SK-N-MC (cell line): ENCODE measurements around the gene BTBD10.
"Not testable (repeated sequence)": the region's sequence is repeated elsewhere in the genome, so short reads cannot be mapped to it uniquely, and the experiment has no call there.

ENCODE experiments used
- DNase-seq: peaks from one replicate; pipeline ENCODE4 v3.0.0-alpha.2; 2011; ENCODE audit warnings: low read depth, low spot score
- H3K27ac ChIP-seq: fragments of 200-600 bp; sonication (generic); 2 replicates; pipeline ENCODE4 v1.5.1; 2016; ENCODE audit warnings: mixed run types
- H3K36me3 ChIP-seq: fragments of 200-600 bp; sonication (generic); 2 replicates; pipeline ENCODE4 v1.6.1; 2017; ENCODE audit warnings: antibody characterized with exemption, low read length, mixed read lengths; ENCODE audit not compliant: insufficient read depth
- H3K4me3 ChIP-seq: fragments of 200-600 bp; sonication (generic); 2 replicates; pipeline ENCODE4 v1.5.1; 2016
- H3K9ac ChIP-seq: fragments of 200-600 bp; sonication (generic); 2 replicates; pipeline ENCODE4 v1.8.0; 2017; ENCODE audit warnings: mixed run types, mixed read lengths; ENCODE audit not compliant: insufficient read length
- H3K9me3 ChIP-seq: fragments of 200-600 bp; sonication (generic); 2 replicates; pipeline ENCODE4 v1.6.1; 2017; ENCODE audit warnings: low read depth, mild to moderate bottlenecking, antibody characterized with exemption, low read length, moderate library complexity, mixed read lengths
- EZH2 ChIP-seq: fragments of 200-600 bp; sonication (generic); IDR thresholded peaks from one replicate; pipeline ENCODE4 v1.6.1; 2017; ENCODE audit warnings: antibody characterized with exemption
- FOXP2 ChIP-seq: optimal IDR thresholded peaks from 2 replicates; pipeline ENCODE3; 2011; ENCODE audit warnings: mild to moderate bottlenecking, moderate library complexity; ENCODE audit not compliant: insufficient read depth; ENCODE audit errors: extremely low read length, control extremely low read depth
- POLR2AphosphoS5 ChIP-seq: IDR thresholded peaks from 2 replicates; pipeline ENCODE4 v1.6.1; 2012; ENCODE audit warnings: mild to moderate bottlenecking, low read depth, low read length, borderline replicate concordance

Gene BTBD10

DNA sequence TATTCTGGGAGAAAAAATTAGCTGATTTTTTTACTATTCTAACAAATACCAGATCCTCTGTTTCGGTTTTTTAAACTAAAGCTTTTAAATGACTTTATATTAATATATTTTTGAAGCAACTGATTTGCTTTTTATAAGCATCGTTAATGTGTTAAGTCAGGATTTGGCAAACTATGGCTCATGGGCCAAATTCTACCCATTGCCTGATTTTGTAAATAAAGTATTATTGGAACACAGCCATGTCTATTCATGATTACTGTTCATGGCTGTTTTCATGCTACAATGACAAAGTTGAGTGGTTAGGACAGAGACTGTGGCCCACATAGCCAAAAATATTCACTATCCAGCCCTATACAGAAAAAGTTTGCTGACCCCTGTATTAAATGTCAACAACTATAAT lies 29.6 kb downstream of the BTBD10 start:
- Histone ChIP-seq H3K4me3 (no peak overlapping the region), H3K9ac (no peak overlapping the region), H3K27ac (no peak overlapping the region), H3K9me3 (no peaks in the 10 kb centered on the region), H3K36me3 (no peaks in the 10 kb centered on the region)
- DNase-seq = no peak
- no peak for TF ChIP-seq POLR2AphosphoS5

DNA sequence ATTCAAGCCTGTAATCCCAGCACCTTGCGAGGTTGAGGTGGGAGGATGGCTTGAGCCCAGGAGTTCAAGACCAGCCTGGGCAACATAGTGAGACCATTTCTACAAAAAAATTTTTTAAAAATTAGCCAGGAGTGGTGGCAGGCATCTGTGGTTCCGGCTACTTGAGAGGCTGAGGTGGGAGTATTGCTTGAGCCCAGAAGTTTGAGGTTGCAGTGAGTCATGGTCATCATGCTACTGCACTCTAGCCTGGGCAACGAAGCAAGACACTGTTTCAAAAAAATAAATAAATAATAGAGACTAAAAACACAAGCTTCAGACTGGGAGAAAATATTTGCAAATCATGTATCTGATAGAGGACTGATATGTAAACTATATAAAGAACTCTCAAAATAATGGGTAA lies 33.2 kb downstream of the BTBD10 start:
- H3K27ac ChIP-seq = no peak overlapping the region
- no peak for DNase-seq
- no peaks in the 10 kb centered on the region for H3K36me3 ChIP-seq
- H3K9ac ChIP-seq = no peak overlapping the region
- no peak overlapping the region for H3K4me3 ChIP-seq
- H3K9me3 ChIP-seq = no peaks in the 10 kb centered on the region
- TF ChIP-seq FOXP2 (no peak), EZH2 (no peak), POLR2AphosphoS5 (no peak)

DNA sequence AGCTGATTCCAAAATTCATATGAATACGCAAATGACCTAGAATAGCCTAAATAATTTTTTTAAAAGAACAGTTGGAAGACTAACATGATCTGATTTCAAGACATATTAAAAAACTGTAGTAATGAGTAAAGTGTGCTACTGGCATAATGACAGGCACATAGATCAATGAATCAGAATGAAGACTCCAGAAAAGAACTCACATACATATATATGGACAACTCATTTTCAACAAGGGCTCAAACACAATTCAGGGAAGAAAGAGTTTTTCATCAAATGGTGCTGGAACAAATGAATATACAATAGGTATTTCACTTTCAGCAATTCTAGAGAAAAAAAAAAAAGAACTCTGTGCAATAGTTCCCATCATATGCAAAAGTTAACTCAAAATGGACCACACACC lies 33.7 kb downstream of the BTBD10 start:
- Histone ChIP-seq H3K9ac (no peak overlapping the region), H3K36me3 (no peaks in the 10 kb centered on the region), H3K27ac (no peak overlapping the region), H3K9me3 (no peaks in the 10 kb centered on the region), H3K4me3 (no peak overlapping the region)
- TF ChIP-seq EZH2 = no peak
- no peak for TF ChIP-seq POLR2AphosphoS5
- TF ChIP-seq FOXP2 = no peak
- DNase-seq = no peak

GRCh38 chr11:13427440-13427839 lies 35.6 kb downstream of the BTBD10 start:
- Histone ChIP-seq H3K9ac (no peak overlapping the region), H3K27ac (no peak overlapping the region), H3K36me3 (no peaks in the 10 kb centered on the region), H3K4me3 (no peak overlapping the region), H3K9me3 (no peaks in the 10 kb centered on the region)
- TF ChIP-seq POLR2AphosphoS5 (no peak), EZH2 (no peak), FOXP2 (no peak)
- no peak for DNase-seq

DNA sequence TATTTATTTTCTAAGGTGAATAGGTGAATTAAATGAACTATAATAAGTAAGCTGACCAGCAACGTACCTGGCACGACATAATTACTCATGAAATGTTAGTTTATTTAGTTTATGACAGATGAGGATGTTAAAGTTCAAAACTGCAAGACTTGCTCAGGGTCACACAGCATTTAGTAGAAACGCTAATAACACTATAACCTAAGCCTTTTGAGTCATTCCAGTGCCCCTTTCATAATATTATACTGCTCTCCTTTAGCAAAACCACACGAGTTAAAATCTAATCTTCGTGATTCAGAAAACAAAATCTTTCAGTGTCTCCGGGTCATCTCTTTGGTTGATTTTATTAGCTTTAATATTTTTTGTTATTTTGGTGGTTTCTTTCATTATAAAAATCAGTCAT lies 39.6 kb downstream of the BTBD10 start:
- Histone ChIP-seq H3K27ac (no peak overlapping the region), H3K9ac (no peak overlapping the region), H3K9me3 (no peaks in the 10 kb centered on the region), H3K36me3 (no peaks in the 10 kb centered on the region), H3K4me3 (no peak overlapping the region)
- no peak for DNase-seq
- TF ChIP-seq FOXP2 = no peak

DNA sequence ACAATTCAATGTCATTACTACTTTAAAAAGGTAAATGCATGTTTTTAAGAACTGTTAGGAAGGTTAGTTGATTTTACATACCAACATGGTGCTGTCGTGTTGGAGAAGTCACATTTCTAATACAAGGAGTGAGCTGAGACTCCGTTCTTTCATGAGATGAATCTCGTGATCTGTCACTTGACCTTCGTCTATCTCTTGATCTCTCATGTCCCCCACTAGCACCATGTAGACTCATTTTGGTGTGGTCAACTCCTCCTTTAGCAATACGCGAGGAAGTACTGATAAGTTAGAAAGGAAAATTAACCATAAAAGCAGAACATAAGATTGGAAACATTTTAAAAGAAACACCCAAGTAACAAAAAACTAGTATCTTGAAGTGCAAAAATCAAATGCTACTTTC lies 41.5 kb downstream of the BTBD10 start:
- H3K9ac ChIP-seq = no peak overlapping the region
- TF ChIP-seq FOXP2 (no peak), POLR2AphosphoS5 (no peak)
- H3K27ac ChIP-seq = no peak overlapping the region
- H3K36me3 ChIP-seq = peaks cover 1% of the 10 kb centered on the region; the same call in 1 of the 2 replicates
- H3K4me3 ChIP-seq = no peak overlapping the region
- H3K9me3 ChIP-seq = no peaks in the 10 kb centered on the region
- no peak for DNase-seq

DNA sequence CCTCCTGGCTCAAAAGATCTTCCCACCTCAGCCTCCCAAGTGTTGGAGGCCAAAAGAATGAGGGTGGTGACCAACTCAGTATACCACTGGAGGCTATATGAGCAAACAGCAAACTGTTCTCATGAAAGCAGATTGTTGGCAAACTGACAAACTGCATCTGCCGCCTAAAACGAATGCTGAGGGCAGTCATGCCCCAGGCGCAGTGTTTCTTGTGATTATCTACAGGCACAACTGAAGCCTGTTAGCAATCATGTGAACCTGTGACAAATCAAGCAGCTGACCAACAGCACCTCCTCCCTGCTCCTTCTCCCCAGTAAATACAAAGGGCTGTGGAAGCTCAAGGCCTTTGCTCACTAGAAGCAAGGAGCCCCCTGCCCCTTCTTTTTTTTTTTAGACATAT lies 47.8 kb downstream of the BTBD10 start:
- no peak for DNase-seq
- TF ChIP-seq POLR2AphosphoS5 = no peak
- TF ChIP-seq EZH2 = no peak
- no peak for TF ChIP-seq FOXP2
- H3K36me3 ChIP-seq = peaks cover 8% of the 10 kb centered on the region; the same call in 1 of the 2 replicates

DNA sequence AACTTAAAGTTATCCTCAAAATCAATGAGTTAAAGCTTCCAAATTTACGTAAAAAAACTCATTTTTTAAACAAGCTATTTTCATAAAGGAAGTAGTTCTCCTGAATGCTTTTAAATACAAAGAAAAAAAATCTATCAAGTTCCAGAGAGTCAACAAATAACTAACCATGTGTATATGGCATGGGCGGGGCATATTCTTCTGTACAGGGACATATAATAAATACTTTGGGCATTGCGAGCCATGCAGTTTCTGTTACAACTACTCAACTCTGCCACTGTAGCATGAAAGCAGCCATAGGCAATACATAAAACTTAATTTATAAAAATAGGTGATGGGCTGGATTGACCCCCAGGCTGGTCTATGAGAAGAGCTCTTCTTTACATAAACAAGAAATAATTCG lies 57.8 kb downstream of the BTBD10 start:
- no peaks in the 10 kb centered on the region for H3K9me3 ChIP-seq
- H3K9ac ChIP-seq = no peak overlapping the region
- no peak overlapping the region for H3K27ac ChIP-seq
- peaks cover 10% of the 10 kb centered on the region for H3K36me3 ChIP-seq
- TF ChIP-seq FOXP2 (no peak), EZH2 (no peak), POLR2AphosphoS5 (no peak)
- no peak for DNase-seq
- H3K4me3 ChIP-seq = no peak overlapping the region

More for the DNA sequence above, 47.8 kb downstream of the BTBD10 start:
- no peak overlapping the region for H3K27ac ChIP-seq
- H3K9me3 ChIP-seq = no peaks in the 10 kb centered on the region
- H3K4me3 ChIP-seq = no peak overlapping the region
- H3K9ac ChIP-seq = no peak overlapping the region

DNA sequence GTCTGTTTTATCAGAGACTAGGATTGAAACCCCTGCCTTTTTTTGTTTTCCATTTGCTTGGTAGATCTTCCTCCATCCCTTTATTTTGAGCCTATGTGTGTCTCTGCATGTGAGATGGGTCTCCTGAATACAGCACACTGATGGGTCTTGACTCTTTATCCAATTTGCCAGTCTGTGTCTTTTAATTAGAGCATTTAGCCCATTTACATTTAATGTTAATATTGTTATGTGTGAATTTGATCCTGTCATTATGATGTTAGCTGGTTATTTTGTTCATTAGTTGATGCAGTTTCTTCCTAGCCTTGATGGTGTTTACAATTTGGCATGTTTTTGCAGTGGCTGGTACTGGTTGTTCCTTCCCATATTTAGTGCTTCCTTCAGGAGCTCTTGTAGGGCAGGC lies 64.7 kb downstream of the BTBD10 start:
- not testable (repeated sequence) for H3K9ac ChIP-seq, H3K4me3 ChIP-seq, H3K36me3 ChIP-seq

GRCh38 chr11:13391217-13391616 lies 71.8 kb downstream of the BTBD10 start:
- Histone ChIP-seq H3K4me3 (no peak overlapping the region), H3K36me3 (0 out of 2 replicates have a peak, but pooled peaks cover 4% of the 10 kb centered on the region), H3K9me3 (no peaks in the 10 kb centered on the region), H3K27ac (no peak overlapping the region), H3K9ac (no peak overlapping the region)
- TF ChIP-seq FOXP2 (no peak), POLR2AphosphoS5 (no peak), EZH2 (no peak)
- DNase-seq = no peak

More for the DNA sequence above, 64.7 kb downstream of the BTBD10 start:
- not testable (repeated sequence) for DNase-seq, H3K9me3 ChIP-seq, H3K27ac ChIP-seq
